B cell (primary cell): ENCODE measurements around the gene SORT1.

Experiments
- CTCF ChIP-seq: fragments of 200-600 bp; IDR thresholded peaks from one replicate; pipeline ENCODE4 v1.8.0; 2022; ENCODE audit warnings: antibody characterized with exemption, mild to moderate bottlenecking
- EZH2 ChIP-seq: IDR thresholded peaks from 2 replicates; pipeline ENCODE4 v1.6.1; 2012; ENCODE audit warnings: borderline replicate concordance, low read depth, mild to moderate bottlenecking, moderate library complexity, low read length; ENCODE audit not compliant: insufficient read depth, poor library complexity, severe bottlenecking

DNA sequence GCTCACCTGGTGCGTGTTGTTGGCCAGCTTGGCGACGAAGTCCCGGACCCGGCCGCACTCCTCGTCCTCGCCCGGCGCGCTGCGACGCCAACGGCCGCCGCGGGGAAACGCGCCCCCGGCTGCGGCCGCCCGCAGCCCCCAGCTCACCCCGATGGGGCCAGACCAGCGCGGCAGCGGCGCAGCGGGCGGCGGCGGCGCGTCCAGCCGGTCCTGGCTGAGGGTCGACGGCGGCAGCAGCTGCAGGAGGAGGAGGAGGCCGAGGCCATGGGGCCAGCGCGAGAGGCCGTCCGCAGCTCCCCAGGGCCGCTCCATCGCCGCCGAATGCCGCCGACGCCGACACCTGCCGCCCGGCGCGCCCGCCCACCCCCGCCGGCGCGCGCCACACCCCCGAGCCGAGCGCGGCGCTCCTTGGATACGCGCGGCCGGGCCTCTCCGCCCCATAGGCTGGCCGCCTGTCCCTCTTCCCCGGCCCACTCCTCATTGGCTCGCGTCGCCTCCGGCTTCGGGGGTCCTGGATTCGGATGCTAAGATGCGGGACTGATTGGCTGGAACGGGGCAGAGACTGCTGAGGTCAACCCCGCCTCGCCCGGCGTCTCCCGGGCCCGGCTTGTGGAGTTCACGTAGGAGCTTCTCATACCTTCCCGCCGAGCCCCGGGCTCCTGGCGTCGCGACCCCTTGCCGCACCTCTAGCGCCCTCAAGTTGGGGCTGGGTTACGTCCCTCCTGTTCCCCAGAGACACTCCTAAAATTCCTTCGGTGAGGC is at the start of gene SORT1:
- TF ChIP-seq CTCF (no peak), EZH2 (no peak)
